Activated effector memory CD4-positive, alpha-beta T cell treated with Interleukin-2 at 50 U/mL for 16 hours (primary cell): ENCODE data around the gene JMJD7.

Experiments
- DNase-seq: peaks from one replicate; pipeline ENCODE4 v3.0.0-alpha.2; 2020

The JMJD7 gene

GRCh38 chr15:41848631-41849030 lies 20.7 kb downstream of the JMJD7 start:
- no peak for DNase-seq

- DNase-seq: no peak
Measured at GRCh38 chr15:41849204-41849603, 21.3 kb downstream of the JMJD7 start.

GRCh38 chr15:41849861-41850260 lies 22.0 kb downstream of the JMJD7 start:
- DNase-seq: no peak

GRCh38 chr15:41850482-41851166 lies 22.7 kb downstream of the JMJD7 start:
- no peak for DNase-seq

GRCh38 chr15:41851167-41851523 lies 23.3 kb downstream of the JMJD7 start:
- DNase-seq: no peak

- DNase-seq: no peak
Measured at GRCh38 chr15:41851755-41852370, 24.0 kb downstream of the JMJD7 start.

GRCh38 chr15:41852736-41853590 lies 25.1 kb downstream of the JMJD7 start:
- DNase-seq: no peak

- no peak for DNase-seq
Measured at GRCh38 chr15:41853831-41854230, 25.9 kb downstream of the JMJD7 start.

- DNase-seq: no peak
Measured at GRCh38 chr15:41854443-41854842, 26.6 kb downstream of the JMJD7 start.

GRCh38 chr15:41855261-41855961 lies 27.5 kb downstream of the JMJD7 start:
- no peak for DNase-seq

GRCh38 chr15:41856262-41856661 lies 28.4 kb downstream of the JMJD7 start:
- DNase-seq: no peak

GRCh38 chr15:41856716-41857115 lies 28.8 kb downstream of the JMJD7 start:
- no peak for DNase-seq

- DNase-seq: no peak
Measured at GRCh38 chr15:41857316-41857715, 29.4 kb downstream of the JMJD7 start.

GRCh38 chr15:41858756-41859155 lies 30.9 kb downstream of the JMJD7 start:
- no peak for DNase-seq

- no peak for DNase-seq
Measured at GRCh38 chr15:41860049-41860828, 32.3 kb downstream of the JMJD7 start.

- DNase-seq: no peak
Measured at GRCh38 chr15:41861736-41862356, 34.0 kb downstream of the JMJD7 start.

- DNase-seq: no peak
Measured at GRCh38 chr15:41862515-41863116, 34.7 kb downstream of the JMJD7 start.

GRCh38 chr15:41865490-41866055 lies 37.7 kb downstream of the JMJD7 start:
- DNase-seq: no peak

- no peak for DNase-seq
Measured at GRCh38 chr15:41866263-41866703, 38.4 kb downstream of the JMJD7 start.

GRCh38 chr15:41866872-41867579 lies 39.1 kb downstream of the JMJD7 start:
- DNase-seq: no peak
